ENCODE results near the gene NEDD4. TPM values are rescaled to one million over a fixed set of nuclear protein-coding genes. Genes with fewer than 3 reads are reported as not detected.

Gene NEDD4
- polyA plus RNA-seq, 1 donor (not counting 4 experiments of a cell fraction or from before 2014, with no cell fraction given): 24.3 TPM

GRCh38 chr15:55915876-55916567 is 77.4 kb downstream of the NEDD4 start:
- Histone ChIP-seq H3K4me2 (ENCODE audit: control insufficient read depth, extremely low read depth, insufficient read depth, low read depth, low read length) (peak overlapping the region; percentile 89), H3K9ac (ENCODE audit: control insufficient read depth, extremely low read depth, insufficient read depth, low read length) (peak overlapping the region; percentile 48), H3K4me3 (ENCODE audit: control insufficient read depth in 2 of 3, extremely low read depth in 1 of 3, insufficient read depth in 2 of 3, low read depth in 1 of 3, low read length in 3 of 3) (peak overlapping the region in 1 of 3 experiments; percentile 73), H3K27me3 (ENCODE audit: control insufficient read depth, extremely low read depth, insufficient read depth, low read length) (no peaks in the 10 kb centered on the region), H3K4me1 (ENCODE audit: control insufficient read depth, extremely low read depth, insufficient read depth, low read length) (peaks cover 22% of the 10 kb centered on the region), H3K79me2 (ENCODE audit: control insufficient read depth, insufficient read depth, low read length) (peaks cover 18% of the 10 kb centered on the region), H3K9me1 (ENCODE audit: control insufficient read depth, extremely low read depth, insufficient read depth, low read length) (no peaks in the 10 kb centered on the region), H3K27ac (ENCODE audit: control insufficient read depth, insufficient read depth, low read length) (peak overlapping the region; percentile 69), H3K36me3 (ENCODE audit: control insufficient read depth in 2 of 2, extremely low read depth in 1 of 2, insufficient read depth in 2 of 2, low read length in 2 of 2) (peaks cover 1 to 5% of the 10 kb centered on the region in 2 experiments), H2AFZ (ENCODE audit: control insufficient read depth, low read length) (no peak overlapping the region), H3K9me3 (ENCODE audit: control insufficient read depth, low read depth, low read length) (no peaks in the 10 kb centered on the region), H4K20me1 (ENCODE audit: control insufficient read depth, extremely low read depth, insufficient read depth, low read length) (no peaks in the 10 kb centered on the region)
- dilution Hi-C loops (cut with MboI; ENCODE audit: extremely low pct_ligation_motif_present, low sequenced_read_pairs): no loop called here
- DNase-seq (ENCODE audit: low read depth, low spot score): no peak
- TF ChIP-seq EZH2 (IDR thresholded peaks at IDR 0.05; ENCODE audit: low read length): no peak
- TF ChIP-seq, protein P1, sequence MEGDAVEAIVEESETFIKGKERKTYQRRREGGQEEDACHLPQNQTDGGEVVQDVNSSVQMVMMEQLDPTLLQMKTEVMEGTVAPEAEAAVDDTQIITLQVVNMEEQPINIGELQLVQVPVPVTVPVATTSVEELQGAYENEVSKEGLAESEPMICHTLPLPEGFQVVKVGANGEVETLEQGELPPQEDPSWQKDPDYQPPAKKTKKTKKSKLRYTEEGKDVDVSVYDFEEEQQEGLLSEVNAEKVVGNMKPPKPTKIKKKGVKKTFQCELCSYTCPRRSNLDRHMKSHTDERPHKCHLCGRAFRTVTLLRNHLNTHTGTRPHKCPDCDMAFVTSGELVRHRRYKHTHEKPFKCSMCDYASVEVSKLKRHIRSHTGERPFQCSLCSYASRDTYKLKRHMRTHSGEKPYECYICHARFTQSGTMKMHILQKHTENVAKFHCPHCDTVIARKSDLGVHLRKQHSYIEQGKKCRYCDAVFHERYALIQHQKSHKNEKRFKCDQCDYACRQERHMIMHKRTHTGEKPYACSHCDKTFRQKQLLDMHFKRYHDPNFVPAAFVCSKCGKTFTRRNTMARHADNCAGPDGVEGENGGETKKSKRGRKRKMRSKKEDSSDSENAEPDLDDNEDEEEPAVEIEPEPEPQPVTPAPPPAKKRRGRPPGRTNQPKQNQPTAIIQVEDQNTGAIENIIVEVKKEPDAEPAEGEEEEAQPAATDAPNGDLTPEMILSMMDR (optimal IDR thresholded peaks at IDR 0.05 in 1 of 3, IDR thresholded peaks at IDR 0.05 in 1 of 3, conservative IDR thresholded peaks at IDR 0.05 in 1 of 3; ENCODE audit: extremely low read depth in 1 of 3, insufficient read depth in 2 of 3, low read length in 3 of 3): no peak
- FAIRE-seq: peak; percentile 57

DNA sequence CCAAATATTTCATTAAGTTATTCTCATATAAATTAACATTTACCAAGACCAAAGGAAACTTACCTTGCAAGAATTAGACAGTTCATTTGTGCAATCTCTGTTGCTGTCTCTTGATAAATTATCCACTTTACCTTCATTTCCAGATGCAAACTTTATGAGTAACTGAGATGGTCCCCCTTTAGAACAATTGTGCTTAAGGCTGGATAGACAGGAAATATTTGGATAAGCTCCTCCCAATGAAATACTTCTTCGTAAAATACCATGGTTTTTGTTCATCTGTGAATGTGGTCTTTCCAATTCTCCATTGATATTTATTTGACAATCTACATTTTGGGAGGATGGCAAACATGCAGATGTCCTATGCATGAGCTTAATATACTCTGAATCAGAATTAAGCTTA is 78.2 kb downstream of the NEDD4 start:
- dilution Hi-C loops (cut with MboI; ENCODE audit: extremely low pct_ligation_motif_present, low sequenced_read_pairs): no loop called here
- Histone ChIP-seq H3K9me1 (ENCODE audit: control insufficient read depth, extremely low read depth, insufficient read depth, low read length) (no peaks in the 10 kb centered on the region), H3K9ac (ENCODE audit: control insufficient read depth, extremely low read depth, insufficient read depth, low read length) (peak overlapping the region; percentile 63), H4K20me1 (ENCODE audit: control insufficient read depth, extremely low read depth, insufficient read depth, low read length) (no peaks in the 10 kb centered on the region), H3K27ac (ENCODE audit: control insufficient read depth, insufficient read depth, low read length) (peak overlapping the region; percentile 71), H3K4me1 (ENCODE audit: control insufficient read depth, extremely low read depth, insufficient read depth, low read length) (peaks cover 28% of the 10 kb centered on the region), H3K27me3 (ENCODE audit: control insufficient read depth, extremely low read depth, insufficient read depth, low read length) (no peaks in the 10 kb centered on the region), H3K79me2 (ENCODE audit: control insufficient read depth, insufficient read depth, low read length) (peaks cover 22% of the 10 kb centered on the region), H3K9me3 (ENCODE audit: control insufficient read depth, low read depth, low read length) (no peaks in the 10 kb centered on the region), H2AFZ (ENCODE audit: control insufficient read depth, low read length) (no peak overlapping the region), H3K4me2 (ENCODE audit: control insufficient read depth, extremely low read depth, insufficient read depth, low read depth, low read length) (peak overlapping the region; percentile 89), H3K4me3 (ENCODE audit: control insufficient read depth in 2 of 3, extremely low read depth in 1 of 3, insufficient read depth in 2 of 3, low read depth in 1 of 3, low read length in 3 of 3) (peak overlapping the region; percentile 21 to 73 (median 52)), H3K36me3 (ENCODE audit: control insufficient read depth in 2 of 2, extremely low read depth in 1 of 2, insufficient read depth in 2 of 2, low read length in 2 of 2) (peaks cover 1 to 5% of the 10 kb centered on the region in 2 experiments)
- no peak for TF ChIP-seq EZH2 (IDR thresholded peaks at IDR 0.05; ENCODE audit: low read length)
- TF ChIP-seq, protein P1 (optimal IDR thresholded peaks at IDR 0.05 in 1 of 3, IDR thresholded peaks at IDR 0.05 in 1 of 3, conservative IDR thresholded peaks at IDR 0.05 in 1 of 3; ENCODE audit: extremely low read depth in 1 of 3, insufficient read depth in 2 of 3, low read length in 3 of 3): no peak
- FAIRE-seq (peak; percentile 67), DNase-seq (ENCODE audit: low read depth, low spot score) (no peak)

All from keratinocyte (primary cell).